NCI-H446 treated with DMSO at 0.1 percent for 48 hours (cell line): ENCODE data around the gene AVPR2.

Experiments
- DNase-seq: peaks from one replicate; lab custom pipeline; 2025; lab: John Stamatoyannopoulos, UW

The AVPR2 gene

GRCh38 chrX:153932220-153932915, 27.9 kb downstream of the AVPR2 start:
- no peak for DNase-seq

- DNase-seq = no peak
These were observed 29.3 kb downstream of the AVPR2 start for GRCh38 chrX:153933748-153934147.

- no peak for DNase-seq
These were observed 29.8 kb downstream of the AVPR2 start for GRCh38 chrX:153934148-153934761.

- peak; percentile 17 for DNase-seq
These were observed 30.4 kb downstream of the AVPR2 start, which contains the start of gene NAA10 for GRCh38 chrX:153934762-153935325. Gene NAA10 (minus strand): TSS chrX:153935037. CDS start chrX:153934904, 133 bp downstream.

DNA sequence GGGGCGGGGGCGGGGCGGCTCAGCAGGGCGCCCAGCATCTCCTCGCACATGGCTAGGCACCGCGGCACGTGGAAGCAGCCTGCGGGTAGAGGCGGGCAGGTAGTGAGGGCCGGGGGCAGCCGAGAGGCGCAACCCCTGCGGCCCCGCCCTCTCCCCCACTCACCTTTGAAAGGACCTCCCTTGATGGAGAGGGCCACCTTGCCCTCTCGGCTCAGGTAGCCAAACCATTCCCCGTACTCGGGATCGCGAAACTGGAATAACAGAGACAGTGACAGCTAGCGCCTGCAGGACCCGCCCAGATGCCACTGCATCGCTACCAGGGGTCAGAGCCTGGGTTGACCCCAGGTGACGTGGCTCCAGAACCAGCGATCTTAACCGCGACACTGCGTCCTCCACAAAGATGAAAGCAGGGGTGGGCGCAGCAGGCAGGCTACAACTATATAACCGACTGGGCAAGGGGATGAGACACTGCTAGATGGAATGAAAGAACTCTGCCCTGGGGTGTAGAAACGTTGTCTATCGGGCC, 30.9 kb downstream of the AVPR2 start:
- no peak for DNase-seq

GRCh38 chrX:153937056-153937455, 32.6 kb downstream of the AVPR2 start:
- DNase-seq = no peak

GRCh38 chrX:153938226-153938786, 33.8 kb downstream of the AVPR2 start:
- no peak for DNase-seq

GRCh38 chrX:153939573-153939972, 35.1 kb downstream of the AVPR2 start:
- no peak for DNase-seq

GRCh38 chrX:153941336-153942252, 37.1 kb downstream of the AVPR2 start:
- no peak for DNase-seq

GRCh38 chrX:153944140-153944799, 39.8 kb downstream of the AVPR2 start, which contains the start of gene RENBP:
Gene RENBP (minus strand): TSS chrX:153944643. CDS start chrX:153944610, 33 bp downstream.
- DNase-seq = no peak

DNA sequence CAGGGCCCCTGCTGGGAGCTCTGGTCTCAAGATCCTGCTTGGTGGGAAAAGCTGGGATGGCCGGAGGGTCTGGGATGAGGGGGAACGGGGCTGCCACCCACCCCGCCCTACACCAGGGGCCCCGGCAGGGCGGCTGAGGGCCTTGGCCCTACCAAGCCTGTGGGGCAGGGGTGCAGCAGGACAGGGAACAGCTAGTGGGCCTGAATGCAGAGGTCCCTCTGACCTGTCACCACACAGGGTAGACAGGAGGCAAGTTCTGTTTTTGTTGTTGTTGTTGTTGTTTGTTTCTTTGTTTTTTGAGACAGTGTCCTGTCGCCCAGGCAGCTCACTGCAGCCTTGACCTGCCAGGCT, 40.3 kb downstream of the AVPR2 start:
- DNase-seq = no peak

DNA sequence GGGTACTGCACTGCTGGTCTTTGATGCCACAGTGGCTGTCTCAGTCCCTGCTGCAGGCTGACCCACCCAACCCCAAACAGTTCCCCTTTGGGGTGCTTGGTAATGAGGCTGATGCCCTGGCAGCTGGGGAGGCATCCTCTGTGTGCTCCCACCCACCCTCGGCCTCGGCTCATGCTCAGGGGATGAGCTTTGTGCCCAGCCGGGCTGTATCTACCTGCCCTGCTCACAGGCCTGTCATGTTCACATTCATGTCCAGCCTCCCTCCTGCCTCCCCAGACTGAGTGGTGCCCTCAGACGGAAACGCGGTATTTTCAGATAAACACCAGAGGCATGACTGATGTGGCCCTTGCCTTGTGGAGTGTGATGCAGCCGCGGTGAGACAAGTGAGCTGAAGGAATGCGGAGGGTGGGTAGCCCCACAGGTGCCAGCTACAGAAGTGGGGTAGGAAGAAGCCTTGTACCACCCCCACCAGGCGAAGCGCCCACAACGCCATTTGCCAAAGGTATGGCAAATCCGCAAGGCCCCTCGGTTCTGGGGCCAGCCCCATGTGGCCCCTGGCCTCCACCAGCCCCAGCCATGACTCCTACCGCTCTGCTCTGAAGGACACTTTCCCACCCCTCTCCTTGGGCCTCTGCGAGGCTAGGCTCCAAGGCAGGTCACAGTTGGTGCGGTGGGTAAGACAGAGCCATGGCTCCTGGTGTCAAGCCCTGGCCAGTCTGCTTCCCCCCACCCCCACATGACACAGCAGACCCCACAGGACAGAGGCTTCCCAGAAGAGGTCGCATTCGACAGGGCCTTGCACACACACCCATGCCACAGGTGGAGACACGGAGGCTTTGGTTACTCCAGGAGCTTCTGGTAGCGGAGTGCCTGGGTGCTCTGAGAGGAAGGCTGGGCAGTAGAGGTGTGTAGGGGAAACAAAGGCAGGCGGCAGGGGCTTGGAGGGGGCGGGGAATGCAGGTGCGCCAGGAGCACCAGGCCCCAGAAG, 41.8 kb downstream of the AVPR2 start:
- no peak for DNase-seq

DNA sequence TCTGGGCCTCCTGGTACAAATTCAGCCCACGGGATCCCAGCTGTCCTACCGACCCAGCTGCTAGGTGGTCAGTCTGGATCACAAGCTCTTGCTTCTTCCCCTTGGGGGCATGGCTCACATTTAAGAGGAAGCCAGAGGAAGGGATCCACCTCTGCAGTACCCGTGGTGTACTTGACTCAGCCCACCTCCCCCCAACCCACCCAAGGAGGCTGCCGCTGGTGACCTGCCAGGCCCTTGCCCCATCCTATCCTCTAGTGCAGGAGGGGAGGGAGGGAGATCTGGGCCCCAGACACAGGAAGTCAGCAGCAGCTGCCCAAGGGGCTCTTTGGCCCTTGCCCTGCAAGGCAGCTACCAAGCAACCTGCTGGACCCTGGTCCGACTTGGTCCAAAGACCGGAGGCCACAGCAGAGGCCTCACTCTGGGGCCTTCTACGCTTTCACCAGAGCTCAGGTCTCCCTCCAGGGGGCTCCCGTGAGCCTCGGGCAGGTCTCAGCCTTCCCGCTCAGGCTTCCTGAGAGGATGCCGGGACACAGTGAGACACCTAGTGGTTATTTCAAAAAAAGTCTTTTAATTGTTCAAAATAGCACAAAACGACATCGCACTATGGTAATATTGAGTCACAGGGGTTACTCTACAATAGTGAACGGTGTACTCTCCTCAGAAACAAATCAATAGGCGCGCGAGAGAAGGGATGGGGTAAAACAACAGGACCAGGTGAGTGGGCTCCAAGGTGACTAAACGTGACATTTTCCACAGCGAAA, 42.7 kb downstream of the AVPR2 start:
- peak; percentile 6 for DNase-seq

- DNase-seq = no peak
These were observed 43.6 kb downstream of the AVPR2 start for GRCh38 chrX:153948002-153948466.

GRCh38 chrX:153948847-153949805, 44.7 kb downstream of the AVPR2 start:
- no peak for DNase-seq

DNA sequence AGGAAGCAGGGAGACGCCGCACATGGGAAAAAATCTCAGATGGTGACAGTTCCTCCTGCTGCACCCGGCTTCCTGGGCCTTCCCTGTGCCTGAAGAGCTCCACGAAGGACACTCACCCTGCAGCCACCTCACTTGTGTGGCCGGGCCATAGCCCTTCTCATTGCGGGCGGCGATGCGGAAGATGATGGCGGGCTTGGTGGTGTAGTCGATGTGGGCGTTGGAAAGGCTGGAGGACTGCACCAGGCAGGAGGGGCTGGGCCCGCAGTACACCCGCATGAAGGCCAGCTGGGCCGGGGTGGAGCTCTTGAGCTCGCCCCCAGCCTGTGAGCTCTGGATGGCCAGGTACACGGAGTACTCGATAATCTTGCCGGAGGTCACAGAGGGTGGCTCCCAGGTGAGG, 45.7 kb downstream of the AVPR2 start:
- DNase-seq = no peak

DNA sequence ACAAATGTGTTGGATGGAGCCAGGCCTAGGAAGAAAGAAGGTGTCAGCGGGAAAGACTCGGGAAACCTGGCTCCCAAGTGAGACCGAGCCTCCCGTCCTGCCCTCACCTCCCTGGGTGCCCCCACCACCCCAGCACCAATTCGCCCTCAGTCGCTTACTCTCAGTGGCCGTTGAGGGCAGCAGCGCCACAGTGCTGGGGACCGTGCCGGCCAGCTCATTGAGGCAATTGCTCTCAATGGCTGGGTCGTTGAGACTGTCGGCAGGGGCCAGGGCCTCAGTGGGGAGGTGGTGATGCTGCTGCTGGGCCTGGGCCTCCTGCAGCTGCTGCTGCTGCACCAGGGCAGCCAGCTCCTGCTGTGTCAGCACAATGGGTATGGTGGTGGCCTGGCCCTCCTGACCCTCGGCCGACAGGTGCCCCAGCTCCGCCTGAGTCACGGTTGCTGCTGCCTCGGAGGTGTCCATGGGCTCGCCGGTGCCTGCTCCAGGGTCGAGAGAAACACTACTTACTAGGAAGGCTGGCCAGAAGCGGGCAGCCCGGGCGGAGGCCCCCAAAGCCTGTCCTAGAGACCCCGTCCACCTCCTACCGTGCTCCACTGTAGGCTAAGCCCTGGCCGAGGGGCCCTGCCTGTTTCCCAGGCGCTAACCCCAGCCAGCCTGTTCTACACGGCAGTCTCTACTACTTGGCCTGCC, 47.4 kb downstream of the AVPR2 start:
- DNase-seq = no peak
